HG02840 (cell line): Measurements from ENCODE around the gene FSTL4.

Experiments used
- ATAC-seq: cut with Tn5 transposase; IDR thresholded peaks from one replicate; pipeline ENCODE4 v1.9.1; 2021; ENCODE audit warnings: mild to moderate bottlenecking, moderate library complexity, moderate number of reproducible peaks; ENCODE audit not compliant: unreplicated experiment, low FRiP score

Gene FSTL4

DNA sequence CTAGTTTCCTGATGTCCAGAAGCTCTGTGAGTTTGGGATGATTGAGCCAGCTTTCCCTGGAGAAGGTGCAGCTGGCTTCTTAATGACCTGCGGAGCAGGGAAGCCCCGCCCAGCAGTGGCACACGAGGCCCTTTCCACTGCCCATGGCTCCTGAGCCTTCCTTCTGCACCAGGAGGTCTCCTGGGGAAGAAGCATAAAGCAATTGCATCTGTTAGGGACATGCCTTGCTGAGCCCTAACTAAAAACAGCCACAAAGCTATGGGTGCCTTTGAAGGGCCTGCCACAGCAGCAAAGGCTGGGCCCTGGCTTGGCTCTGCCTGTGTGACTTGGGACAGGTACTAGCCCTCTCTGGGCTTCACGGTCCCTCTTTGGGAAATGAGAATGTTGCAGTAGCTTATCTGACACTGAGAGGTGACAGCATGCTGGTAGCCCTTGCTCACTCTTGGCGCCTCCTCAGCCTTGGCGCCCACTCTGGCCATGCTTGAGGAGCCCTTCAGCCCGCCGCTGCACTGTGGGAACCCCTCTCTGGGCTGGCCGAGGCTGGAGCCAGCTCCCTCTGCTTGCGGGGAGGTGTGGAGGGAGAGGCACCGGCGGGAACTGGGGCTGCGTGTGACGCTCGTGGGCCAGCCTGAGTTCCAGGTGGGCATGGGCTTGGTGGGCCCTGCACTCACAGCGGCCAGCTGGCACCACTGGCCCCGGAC lies 218.4 kb downstream of the FSTL4 start:
- ATAC-seq: no peak

DNA sequence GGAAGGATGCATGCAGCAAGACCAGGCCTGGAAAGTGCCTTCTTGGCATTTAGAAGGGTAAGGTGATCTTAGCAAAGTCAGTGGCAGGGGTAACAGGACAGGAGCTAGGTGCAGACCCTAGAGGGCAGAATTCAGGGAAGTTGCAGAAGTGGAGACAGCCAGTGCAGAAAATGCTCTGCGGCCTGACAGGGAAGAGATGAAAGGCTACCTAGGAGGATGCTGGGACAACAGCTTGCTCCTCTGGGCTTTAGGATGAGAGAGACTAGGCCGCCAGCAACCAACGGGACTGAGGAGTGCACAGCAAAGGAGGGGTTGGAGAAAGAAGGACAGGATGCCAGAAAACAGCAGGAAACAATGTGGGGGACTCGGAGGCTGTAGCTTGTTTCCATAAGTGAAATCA lies 219.9 kb downstream of the FSTL4 start:
- ATAC-seq: no peak

DNA sequence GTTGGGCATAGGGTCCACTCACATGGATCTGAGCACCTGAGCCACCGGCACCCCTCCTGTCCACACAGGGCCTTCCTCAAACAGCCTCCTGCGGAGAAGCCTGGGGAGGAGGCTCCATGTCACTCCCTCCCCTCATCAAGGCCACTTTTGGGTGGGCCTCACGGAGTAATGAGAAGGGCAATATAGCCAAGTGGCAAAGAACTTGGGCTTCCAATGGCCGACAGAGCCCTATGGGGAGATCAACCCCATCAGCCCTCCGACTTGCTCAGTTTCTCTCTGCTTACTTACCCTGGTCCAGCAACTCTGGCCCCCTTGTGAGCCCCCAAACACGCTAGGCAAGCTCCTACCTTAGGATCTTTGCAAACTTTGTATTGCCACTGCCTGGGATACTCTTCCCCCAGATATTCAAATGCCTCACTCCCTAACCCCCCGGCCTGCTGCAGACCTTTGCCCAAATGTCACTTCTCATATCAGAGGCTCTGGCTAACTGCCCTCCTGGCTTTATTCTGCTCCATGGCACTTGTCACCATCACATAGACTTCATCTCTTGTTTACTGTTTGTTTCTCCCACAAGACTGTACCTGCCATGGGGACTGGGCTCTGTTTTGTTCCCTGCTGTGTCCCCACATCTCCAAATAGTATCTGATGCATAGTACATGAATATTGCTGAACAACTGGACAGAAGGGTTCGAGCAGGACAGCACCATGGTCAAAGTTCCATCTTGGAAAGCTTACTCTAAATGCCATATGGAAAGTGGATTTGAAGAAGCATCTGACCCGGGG lies 220.8 kb downstream of the FSTL4 start:
- ATAC-seq: no peak

DNA sequence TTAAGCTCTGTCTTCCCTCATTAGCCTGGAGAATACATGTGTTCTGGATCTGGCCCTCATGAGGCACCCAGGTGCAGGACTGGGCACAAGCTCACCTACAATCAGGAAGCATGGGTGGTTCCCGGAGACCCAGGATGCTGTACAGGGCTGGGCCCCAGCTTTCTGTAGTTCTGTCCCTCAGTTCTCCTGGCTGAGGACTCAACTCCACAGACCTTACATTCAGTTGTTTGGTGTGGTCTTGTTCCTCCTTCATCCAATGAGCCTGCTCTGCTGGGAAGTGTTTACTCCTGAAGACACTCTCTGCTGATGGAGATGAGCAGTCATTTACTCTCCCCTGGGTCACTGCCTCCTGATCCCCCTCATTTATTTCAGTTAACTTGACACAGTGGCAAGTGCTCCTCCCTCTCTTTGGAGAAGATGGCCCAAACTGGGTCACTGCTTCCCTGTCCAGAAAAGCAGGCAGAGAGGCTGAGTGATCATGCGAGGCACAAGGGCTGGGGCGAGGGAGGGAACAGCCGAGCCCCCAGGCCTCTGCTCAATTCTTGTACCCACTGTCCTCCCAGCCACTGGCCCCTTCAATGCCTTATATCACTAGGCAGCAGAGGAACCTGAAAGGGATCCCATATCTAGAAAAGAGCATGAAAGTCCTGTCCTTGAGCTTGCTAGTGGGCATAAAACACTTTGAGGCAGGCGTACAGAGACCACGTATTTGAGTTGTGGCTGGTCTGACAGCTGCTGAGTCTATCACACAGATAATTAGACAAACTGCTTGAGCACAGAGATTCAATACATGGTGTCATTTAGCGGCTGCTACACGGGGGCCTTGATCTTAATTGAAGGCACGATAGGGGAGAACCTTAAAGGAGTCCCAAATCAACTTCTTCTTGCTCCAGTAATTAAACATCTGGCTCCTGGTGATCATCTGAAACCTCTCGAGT lies 221.7 kb downstream of the FSTL4 start:
- no peak for ATAC-seq

DNA sequence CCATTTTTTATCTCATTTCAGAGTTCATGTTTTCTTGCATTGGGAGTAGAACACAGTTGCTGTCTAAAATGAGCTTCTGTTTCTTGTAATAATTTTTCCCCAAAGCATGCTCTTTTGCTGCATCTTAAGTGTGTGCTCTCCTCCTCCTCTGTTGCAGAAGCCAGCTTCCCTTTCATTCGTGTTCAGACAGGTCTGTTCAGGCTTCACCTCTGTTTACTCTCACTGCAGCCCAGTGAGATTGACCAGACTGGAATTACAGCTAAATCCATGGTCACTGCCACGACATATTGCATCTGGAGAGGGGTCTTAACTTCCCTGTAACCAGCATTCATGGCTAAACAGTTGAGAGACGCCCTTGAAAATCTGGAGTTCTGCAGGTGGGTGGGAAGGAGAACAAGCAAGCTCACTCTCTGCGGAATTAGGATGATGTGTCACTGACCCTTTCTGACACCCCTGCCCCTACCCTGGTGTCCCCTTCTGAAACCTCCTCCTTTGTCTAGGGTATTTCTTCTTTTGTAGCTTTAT lies 223.2 kb downstream of the FSTL4 start:
- ATAC-seq: no peak

DNA sequence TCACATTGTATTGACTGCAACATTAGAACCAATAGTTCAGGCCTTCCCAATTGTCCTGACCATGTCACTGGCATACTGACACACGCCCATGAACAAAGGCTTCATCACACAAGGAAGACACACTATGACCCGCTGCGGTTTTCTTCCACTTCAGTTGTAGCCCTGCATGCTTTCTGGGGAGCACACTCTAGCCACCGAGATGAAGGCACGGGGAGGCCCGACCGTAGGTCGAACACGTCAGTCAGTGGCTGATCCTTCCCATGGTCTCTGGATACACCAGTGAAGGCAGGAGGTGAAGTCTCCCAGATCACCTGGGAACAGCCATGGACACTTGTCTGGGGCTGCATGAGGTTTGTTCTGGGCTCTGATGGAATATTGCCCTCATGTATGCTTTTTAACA lies 224.7 kb downstream of the FSTL4 start:
- no peak for ATAC-seq

DNA sequence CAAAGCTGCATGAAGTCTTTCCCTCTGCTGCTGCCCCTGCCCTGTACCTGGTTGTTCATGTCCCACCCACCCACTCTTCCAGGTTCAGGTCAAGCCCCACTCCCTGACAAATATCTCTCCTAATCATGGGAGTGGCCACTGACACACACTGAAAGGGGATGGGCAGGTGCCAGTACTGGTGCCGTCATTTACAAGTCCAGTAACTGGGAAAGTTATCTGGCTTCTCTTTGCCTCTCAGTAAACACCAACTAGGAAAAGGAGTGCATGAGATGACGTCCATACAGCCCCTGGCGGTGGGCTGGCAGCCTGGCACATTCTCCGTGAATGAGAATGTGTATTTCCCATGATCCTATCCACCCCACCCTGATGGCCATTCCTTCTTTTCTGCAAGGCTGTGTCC lies 225.2 kb downstream of the FSTL4 start:
- no peak for ATAC-seq

DNA sequence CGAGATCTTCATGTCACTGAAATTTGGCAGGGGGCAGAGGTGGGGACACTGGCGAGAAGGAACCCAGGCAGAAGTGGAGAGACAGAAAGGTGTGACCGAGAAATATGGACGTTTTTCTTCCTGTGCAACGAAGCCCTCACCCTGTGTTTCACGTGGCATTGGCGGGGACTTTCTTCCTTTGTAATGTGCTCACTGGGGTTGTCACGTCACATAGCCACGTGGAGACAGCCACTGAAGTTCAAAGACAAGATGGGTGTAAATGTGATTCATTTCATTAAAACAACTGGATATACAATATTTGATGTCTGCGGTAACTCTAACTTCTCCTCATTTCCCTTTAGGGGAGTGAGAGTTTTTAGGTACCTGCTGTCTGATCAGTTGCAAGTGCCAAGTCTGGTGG lies 225.7 kb downstream of the FSTL4 start:
- no peak for ATAC-seq

DNA sequence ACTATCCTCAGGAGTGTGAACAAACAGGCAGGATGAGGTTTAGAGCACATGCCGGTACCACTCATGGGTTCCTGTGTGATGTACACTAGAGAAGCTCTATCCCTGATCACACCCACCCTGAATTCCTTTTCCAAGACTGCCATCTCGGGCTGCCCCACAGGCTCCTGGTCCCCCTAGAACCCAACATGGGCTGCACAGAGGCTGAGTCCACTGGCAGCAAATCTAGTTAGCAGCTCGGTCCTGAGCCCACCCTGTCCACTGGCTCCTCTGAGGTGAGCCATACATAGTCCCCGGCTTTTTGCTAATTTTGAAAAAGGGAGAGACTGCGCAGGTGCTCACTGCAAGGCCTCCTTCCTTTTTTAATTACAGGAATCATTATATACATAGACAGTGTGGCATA lies 227.0 kb downstream of the FSTL4 start:
- ATAC-seq: no peak

DNA sequence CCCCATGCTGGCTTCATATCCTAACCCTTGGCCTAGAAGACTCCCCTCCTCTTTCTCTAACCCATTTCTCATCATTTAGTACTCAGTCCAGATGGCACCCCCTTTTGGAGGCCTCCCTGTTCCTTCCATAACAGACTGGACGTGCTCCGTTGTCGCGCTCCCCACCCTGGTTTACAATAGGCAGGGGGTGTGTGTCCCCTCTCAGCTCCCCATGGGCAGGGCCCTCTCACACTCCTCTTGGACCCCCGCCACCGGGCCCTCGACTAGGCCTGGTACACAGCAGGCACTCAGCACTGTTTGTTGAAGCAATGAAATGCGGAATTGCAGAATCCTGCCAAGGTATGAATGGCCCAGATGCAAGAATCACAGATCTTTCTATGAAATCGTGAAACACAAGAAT lies 227.4 kb downstream of the FSTL4 start:
- ATAC-seq: no peak

DNA sequence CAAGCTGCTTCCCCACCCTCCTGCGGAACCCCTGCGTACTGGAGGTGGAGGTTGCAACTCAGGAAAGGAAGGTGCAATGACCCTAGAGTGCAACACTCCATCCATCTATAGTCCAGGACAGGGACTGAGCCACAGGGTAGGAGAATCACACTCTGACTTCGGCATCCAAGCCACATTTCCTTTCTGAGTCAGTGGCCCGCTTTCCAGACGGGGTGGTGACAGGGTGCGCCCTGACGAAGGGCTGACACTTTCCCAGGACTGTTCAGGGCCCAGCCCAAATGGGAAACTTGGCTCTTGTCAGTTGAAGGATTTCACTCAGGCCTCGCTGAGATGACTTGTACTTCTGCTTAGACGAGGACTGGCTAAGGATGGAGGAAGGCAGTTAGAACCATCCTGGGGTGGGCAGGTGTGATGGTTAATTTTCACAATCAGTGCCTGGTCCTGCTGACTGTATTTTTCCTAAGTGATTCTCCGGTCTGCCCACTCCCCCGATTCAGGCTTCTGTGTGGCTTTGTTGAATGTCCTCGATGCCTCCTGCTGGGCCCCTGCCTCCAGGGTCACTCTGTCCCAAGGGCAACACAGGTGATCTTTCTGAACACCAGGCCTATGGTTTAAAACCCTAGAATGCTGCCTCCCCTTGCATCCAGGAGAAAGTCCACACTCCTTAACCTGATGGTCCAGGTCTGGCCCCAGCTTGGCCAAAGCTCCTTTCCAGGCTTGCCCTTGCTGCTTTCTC lies 228.1 kb downstream of the FSTL4 start:
- ATAC-seq: no peak

DNA sequence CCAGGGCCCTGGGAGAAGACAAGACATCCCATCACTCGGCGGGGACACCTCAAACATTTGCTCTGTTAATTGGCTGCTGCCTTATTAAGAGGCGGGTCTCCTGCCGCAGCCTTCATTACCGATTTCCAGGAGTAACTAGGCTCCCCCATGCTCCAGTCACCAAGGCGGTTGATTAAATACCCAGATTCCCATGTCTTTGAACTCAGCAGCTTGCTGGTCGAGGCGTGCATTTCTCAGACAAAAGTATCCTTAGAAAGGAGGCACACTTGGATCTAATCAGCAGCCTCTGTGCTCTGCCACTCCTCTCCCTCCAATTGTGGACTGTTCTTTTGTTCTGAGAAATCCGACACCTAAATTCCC lies 228.8 kb downstream of the FSTL4 start:
- ATAC-seq: no peak

DNA sequence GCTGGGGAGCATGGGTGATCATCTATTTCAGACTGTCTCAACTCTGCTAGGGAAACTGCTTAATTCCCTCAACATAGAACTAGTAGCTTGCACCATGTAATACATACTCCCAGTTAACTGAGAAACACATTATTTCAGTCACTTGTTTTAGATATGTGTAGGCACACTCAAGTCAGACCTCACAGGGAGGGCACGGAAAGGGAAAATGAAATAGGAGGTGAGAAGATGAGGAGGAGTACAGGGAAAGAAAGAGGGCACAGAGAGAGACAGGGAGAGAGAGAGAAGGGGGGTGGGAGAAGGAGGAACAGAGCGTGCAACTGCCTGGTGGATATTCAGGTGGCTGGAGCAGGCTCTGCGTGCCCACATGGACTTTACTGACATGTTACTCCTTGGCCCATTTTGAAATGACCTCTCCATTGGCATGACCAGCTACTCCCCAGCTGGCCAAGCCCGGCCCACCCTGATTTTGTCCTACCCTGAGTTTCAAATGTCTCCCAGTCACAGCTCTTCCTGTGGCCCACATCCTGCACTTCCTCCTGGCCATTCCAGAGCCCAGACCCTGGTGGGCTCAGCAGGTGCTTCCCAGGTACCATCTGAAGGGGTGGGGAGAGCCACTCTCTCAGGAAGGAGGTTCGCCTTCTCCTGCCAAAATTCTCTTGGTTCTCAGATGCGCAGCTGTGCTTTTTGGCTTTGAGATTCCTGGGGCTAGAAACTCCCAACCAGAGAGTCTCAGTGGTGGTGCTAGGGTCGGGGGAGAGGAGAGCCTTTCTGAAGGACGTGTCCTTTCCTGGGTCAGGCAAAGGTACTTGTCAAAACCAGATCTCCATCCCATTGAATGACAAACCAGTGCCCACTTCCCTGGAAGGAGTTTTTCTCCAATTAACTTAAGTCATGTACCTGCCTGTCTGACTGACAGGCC lies 229.4 kb downstream of the FSTL4 start:
- ATAC-seq: no peak

DNA sequence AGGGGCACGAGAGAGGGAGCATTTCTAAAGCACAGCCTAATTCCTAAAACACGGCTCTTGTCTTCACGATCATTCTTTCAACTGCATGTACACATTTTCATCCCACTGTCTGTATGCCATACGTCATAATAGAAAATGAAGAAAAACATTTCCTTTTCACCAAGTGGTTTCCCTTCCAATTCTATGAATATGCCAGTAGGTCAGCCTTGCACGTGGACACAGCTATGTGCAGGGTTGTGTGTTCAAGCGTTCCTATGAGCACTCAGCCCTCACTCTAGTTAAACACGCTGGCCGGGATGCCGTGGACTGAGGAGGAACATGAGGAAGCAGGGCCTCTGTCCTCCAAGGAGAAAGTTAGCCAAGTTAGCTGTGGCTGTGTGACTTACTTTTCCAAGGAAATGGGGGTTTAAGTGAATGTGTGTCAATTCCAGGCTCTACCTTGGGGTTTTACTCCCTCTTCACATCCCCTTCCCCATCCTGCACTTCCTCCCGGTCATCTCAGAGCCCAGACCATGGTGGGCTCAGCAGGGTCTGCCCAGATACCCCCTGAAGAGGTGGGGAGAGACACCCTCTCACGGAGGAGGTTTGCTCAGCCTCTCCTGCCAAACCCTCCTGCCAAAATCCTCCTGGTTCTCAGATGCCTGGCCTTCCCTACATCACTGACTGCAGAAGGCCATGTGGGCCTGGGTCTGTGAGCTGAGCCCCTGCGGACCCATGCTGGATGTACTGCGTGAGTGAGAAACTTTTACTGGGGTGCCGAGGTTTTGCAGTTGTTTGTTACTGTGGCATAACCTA lies 230.6 kb downstream of the FSTL4 start:
- no peak for ATAC-seq

DNA sequence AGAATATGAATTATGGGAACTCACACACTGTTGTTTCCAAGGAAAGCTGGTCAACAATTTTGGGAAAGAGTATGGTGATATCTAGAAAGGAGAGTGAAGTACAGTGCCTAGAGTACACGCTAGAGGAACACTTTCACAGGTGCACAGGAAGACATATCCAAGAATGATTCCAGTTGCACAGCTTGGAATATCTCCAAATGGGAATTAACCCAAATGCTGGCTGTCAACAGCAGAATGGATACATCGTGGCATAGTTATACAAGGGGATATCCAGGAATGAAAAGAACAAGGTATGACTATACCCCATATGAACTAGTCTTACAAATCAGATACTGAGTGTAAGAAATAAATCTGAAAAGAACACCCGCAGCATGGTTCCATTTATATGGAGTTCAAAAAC lies 231.3 kb downstream of the FSTL4 start:
- ATAC-seq: no peak

DNA sequence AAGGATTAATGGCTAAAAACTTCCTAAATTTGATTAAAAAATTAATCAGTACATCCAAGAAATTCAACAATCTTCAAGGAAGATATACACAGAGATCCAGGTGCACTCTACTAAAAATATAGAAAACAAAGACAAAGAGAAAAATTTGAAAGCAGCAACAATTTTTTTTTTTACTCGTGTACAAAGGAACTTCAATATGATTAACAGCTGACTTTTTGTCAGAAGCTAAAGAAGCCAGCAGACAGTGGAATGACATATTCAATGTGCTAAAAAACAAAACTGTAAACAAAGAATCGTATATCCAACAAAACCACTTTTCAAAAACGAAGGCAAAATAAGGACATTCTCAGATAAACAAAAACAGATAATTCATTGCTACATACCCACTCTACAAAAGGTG lies 234.6 kb downstream of the FSTL4 start:
- ATAC-seq: no peak

DNA sequence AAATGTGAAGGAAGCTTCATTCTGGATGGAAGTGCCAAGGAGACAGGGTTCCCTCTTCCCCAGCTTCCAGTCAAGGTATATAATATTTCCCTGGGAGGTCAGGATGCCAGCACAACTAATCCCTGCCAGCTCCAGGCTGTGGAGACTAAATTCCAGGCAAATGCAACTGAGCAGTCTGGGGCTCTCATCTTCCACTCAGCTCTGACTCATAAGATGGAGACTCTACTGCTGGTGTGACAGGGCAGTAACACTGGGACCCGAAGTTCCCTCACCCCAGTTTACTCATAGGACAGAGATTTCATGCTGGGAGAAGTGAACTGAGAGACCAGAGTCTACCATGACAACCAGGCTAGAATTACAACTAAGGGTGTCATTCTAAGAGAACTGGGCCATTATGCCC lies 235.4 kb downstream of the FSTL4 start:
- no peak for ATAC-seq

DNA sequence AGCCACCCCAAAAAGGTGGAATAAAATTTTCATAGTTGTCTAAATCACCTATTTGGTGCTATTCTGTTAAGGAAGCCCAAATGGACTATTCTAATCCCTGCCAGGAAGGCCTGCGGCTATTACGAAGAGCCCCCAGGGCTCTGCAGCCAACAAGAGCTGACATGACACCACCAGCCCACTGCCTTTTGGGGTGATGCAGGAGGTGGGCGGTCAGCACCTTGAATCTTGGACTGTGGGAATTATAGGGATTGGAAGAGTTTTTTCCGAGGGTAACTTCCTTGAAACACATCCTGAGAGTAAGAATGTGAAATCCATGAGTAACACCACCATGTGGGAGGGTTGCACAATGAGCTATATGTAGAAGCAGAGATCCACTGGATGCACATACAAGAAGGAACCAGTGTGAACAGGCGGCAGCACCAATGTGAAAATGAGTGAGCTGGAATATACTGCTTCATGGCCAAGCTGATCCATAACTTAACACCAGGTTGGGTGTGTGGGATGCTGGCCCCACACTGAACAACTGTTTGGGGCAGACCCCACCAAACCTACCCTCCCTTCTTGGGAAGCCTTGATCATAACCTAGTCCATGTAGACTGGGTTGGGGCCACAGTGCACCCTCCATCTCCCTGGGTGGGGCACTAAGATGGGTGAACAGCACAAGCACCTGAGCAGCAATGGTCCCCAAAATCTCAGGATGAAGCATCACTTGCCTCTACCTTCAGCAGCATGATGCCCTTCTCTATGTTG lies 239.0 kb downstream of the FSTL4 start:
- no peak for ATAC-seq
